DOHH2 (cell line): ENCODE results near the gene H6PD.

Experiments
- H3F3A ChIP-seq: fragments of 200-600 bp; sonication (generic), shearing (Covaris generic); 2 replicates; pipeline ENCODE4 v1.6.0; 2016; ENCODE audit warnings: antibody characterized with exemption, mild to moderate bottlenecking; ENCODE audit not compliant: control insufficient read depth, insufficient read depth
- H3K27ac ChIP-seq: fragments of 200-600 bp; sonication (generic); 2 replicates; pipeline ENCODE4 v1.5.1; 2014; ENCODE audit warnings: low read depth, mild to moderate bottlenecking, low read length, moderate library complexity
- H3K27me3 ChIP-seq: fragments of 200-600 bp; sonication (generic); 2 replicates; pipeline ENCODE4 v1.6.1; 2014; ENCODE audit warnings: mild to moderate bottlenecking, low read length, mixed read lengths; ENCODE audit not compliant: control insufficient read depth
- H3K36me3 ChIP-seq: fragments of 200-600 bp; sonication (generic); 2 replicates; pipeline ENCODE4 v1.6.1; 2014; ENCODE audit warnings: mild to moderate bottlenecking, low read length, moderate library complexity, mixed read lengths; ENCODE audit not compliant: control insufficient read depth
- H3K4me1 ChIP-seq: fragments of 200-600 bp; sonication (generic); 2 replicates; pipeline ENCODE4 v1.6.1; 2014; ENCODE audit warnings: mild to moderate bottlenecking, low read length, mixed read lengths; ENCODE audit not compliant: control insufficient read depth
- H3K4me2 ChIP-seq: fragments of 200-600 bp; sonication (generic); 2 replicates; pipeline ENCODE4 v1.6.0; 2014; ENCODE audit warnings: mild to moderate bottlenecking, low read length, moderate library complexity
- H3K4me3 ChIP-seq: fragments of 200-600 bp; sonication (generic); 2 replicates; pipeline ENCODE4 v1.5.1; 2014; ENCODE audit warnings: mild to moderate bottlenecking, low read length, mixed read lengths
- H3K79me2 ChIP-seq: fragments of 200-600 bp; sonication (generic); 2 replicates; pipeline ENCODE4 v1.6.1; 2014; ENCODE audit warnings: mild to moderate bottlenecking, low read length, mixed read lengths; ENCODE audit not compliant: control insufficient read depth
- H3K9me2 ChIP-seq: fragments of 200-600 bp; sonication (generic); replicated peaks from 2 replicates; pipeline ENCODE4 v1.6.1; 2014; ENCODE audit warnings: mild to moderate bottlenecking, low read length, mixed read lengths; ENCODE audit not compliant: control insufficient read depth
- H3K9me3 ChIP-seq: fragments of 200-600 bp; sonication (generic); 2 replicates; pipeline ENCODE4 v1.6.1; 2014; ENCODE audit warnings: antibody characterized with exemption, low read length, mixed read lengths; ENCODE audit not compliant: control insufficient read depth, insufficient read depth
- H4K20me1 ChIP-seq: fragments of 200-600 bp; sonication (generic); 2 replicates; pipeline ENCODE4 v1.6.0; 2014; ENCODE audit warnings: low read depth, mild to moderate bottlenecking, antibody characterized with exemption, low read length, moderate library complexity; ENCODE audit not compliant: control insufficient read depth, insufficient read depth
- CTCF ChIP-seq: fragments of 200-600 bp; sonication (generic); IDR thresholded peaks from one replicate; pipeline ENCODE4 v1.5.1; 2014; ENCODE audit warnings: antibody characterized with exemption, mild to moderate bottlenecking, low read depth, low read length; ENCODE audit not compliant: poor library complexity, severe bottlenecking
- EZH2phosphoT487 ChIP-seq: fragments of 200-600 bp; sonication (generic); IDR thresholded peaks from 2 replicates; pipeline ENCODE4 v1.6.1; 2017; ENCODE audit warnings: borderline replicate concordance, mild to moderate bottlenecking, antibody characterized with exemption, low read length, moderate library complexity, mixed read lengths

Gene H6PD

GRCh38 chr1:9270290-9270883, 35.8 kb downstream of the H6PD start:
- Histone ChIP-seq H3K27ac (no peak overlapping the region), H3K4me3 (no peak overlapping the region), H3K4me1 (peaks cover 6% of the 10 kb centered on the region)

GRCh38 chr1:9271283-9271682, 36.7 kb downstream of the H6PD start:
- Histone ChIP-seq H3K79me2 (no peaks in the 10 kb centered on the region), H3K27ac (no peak overlapping the region), H3K4me1 (peaks cover 6% of the 10 kb centered on the region), H3K4me2 (no peak overlapping the region), H3K4me3 (no peak overlapping the region), H3F3A (no peaks in the 10 kb centered on the region), H4K20me1 (no peaks in the 10 kb centered on the region), H3K36me3 (no peaks in the 10 kb centered on the region), H3K9me3 (no peaks in the 10 kb centered on the region), H3K27me3 (peaks cover 7% of the 10 kb centered on the region; the same call in 1 of the 2 replicates), H3K9me2 (no peaks in the 10 kb centered on the region)
- TF ChIP-seq EZH2phosphoT487 (no peak), CTCF (no peak)

More at GRCh38 chr1:9270290-9270883, 35.8 kb downstream of the H6PD start:
- Histone ChIP-seq H3K79me2 (no peaks in the 10 kb centered on the region), H3K36me3 (no peaks in the 10 kb centered on the region), H3K4me2 (no peak overlapping the region), H3K9me3 (no peaks in the 10 kb centered on the region), H4K20me1 (no peaks in the 10 kb centered on the region), H3K9me2 (no peaks in the 10 kb centered on the region), H3F3A (no peaks in the 10 kb centered on the region), H3K27me3 (peaks cover 3% of the 10 kb centered on the region; the same call in 1 of the 2 replicates)
- TF ChIP-seq CTCF (no peak), EZH2phosphoT487 (no peak)

GRCh38 chr1:9271861-9272595, 37.5 kb downstream of the H6PD start:
- H3K36me3 ChIP-seq: no peaks in the 10 kb centered on the region
- H3K4me1 ChIP-seq: peaks cover 3% of the 10 kb centered on the region
- peaks cover 7% of the 10 kb centered on the region; the same call in 1 of the 2 replicates for H3K27me3 ChIP-seq
- H4K20me1 ChIP-seq: no peaks in the 10 kb centered on the region
- no peaks in the 10 kb centered on the region for H3K9me3 ChIP-seq
- no peaks in the 10 kb centered on the region for H3K9me2 ChIP-seq
- no peak overlapping the region for H3K4me2 ChIP-seq
- no peaks in the 10 kb centered on the region for H3K79me2 ChIP-seq
- TF ChIP-seq EZH2phosphoT487 (no peak), CTCF (no peak)
- no peak overlapping the region for H3K27ac ChIP-seq
- no peak overlapping the region for H3K4me3 ChIP-seq
- H3F3A ChIP-seq: no peaks in the 10 kb centered on the region
